Spinal cord (tissue), 10 donors: Measurements from ENCODE around the gene NFKBIB. TPM values are rescaled to one million over a fixed set of nuclear protein-coding genes. Genes with fewer than 3 reads are reported as not detected.
A peak's percentile ranks its signal among the peaks of the same experiment; 100 is the strongest.
"Not testable (repeated sequence)": the region's sequence is repeated elsewhere in the genome, so short reads cannot be mapped to it uniquely, and the experiment has no call there.

Source experiments
- DNase-seq, 6 donors: peaks; one replicate each; pipeline versions ENCODE4 v3.0.0 to v3.0.0-alpha.2; 2013 to 2015; ENCODE audit warnings: low spot score in 6 of 6, low read depth in 4 of 6
- H3K27ac ChIP-seq: one replicate; pipeline ENCODE4 v1.5.1; 2013; ENCODE audit warnings: low read depth, low read length, control low read depth
- H3K27me3 ChIP-seq: one replicate; pipeline ENCODE4 v1.6.1; 2013; ENCODE audit warnings: low read length; ENCODE audit not compliant: control insufficient read depth, insufficient read depth
- H3K36me3 ChIP-seq: one replicate; pipeline ENCODE4 v1.6.1; 2013; ENCODE audit warnings: low read length; ENCODE audit not compliant: control insufficient read depth, insufficient read depth
- H3K4me1 ChIP-seq: one replicate; pipeline ENCODE4 v1.6.1; 2013; ENCODE audit warnings: low read length; ENCODE audit not compliant: control insufficient read depth, insufficient read depth
- H3K4me3 ChIP-seq: one replicate; pipeline ENCODE4 v1.5.1; 2013; ENCODE audit warnings: low read depth, low read length, control low read depth
- H3K9me3 ChIP-seq: one replicate; pipeline ENCODE4 v1.6.1; 2013; ENCODE audit warnings: low read length; ENCODE audit not compliant: control insufficient read depth, insufficient read depth
- WGBS: methylation state at CpG from one replicate; pipeline ENCODE4 v1.1.5; 2013; ENCODE audit warnings: missing lambda C conversion rate; ENCODE audit not compliant: insufficient coverage; 5-methylcytosine and 5-hydroxymethylcytosine counted together
- long read RNA-seq, 4 donors: transcript quantifications; one replicate each; lab custom pipeline, GENCODE V29; 2026
- polyA plus RNA-seq, 2 donors: library from polyadenylated mRNA; unstranded; fragments of 120-200 nt; gene quantifications; one replicate each; pipeline ENCODE4 v1.2.1, GENCODE V29; 2013; ENCODE audit not compliant: insufficient read length in 2 of 2
- total RNA-seq, 2 donors: library from RNA; depleted of rRNA in 1 of 2; stranded (reverse); fragments of 120-200 nt in 1 of 2; fragments of >200 nt in 1 of 2; gene quantifications; one replicate each; pipeline versions ENCODE4 v1.2.3 to v1.2.4, GENCODE V29; 2013 to 2014
- donor health status: healthy.

The NFKBIB gene
- total RNA-seq (10 to 100 TPM in 1 of 2 donors, 1 to 10 TPM in 1; 5.6 to 11.2 TPM), polyA plus RNA-seq (10 to 100 TPM; 14.3 to 14.8 TPM)
- long read RNA-seq, donor 1, partial matches to known transcripts: 171 of 448 reads
- long read RNA-seq, donor 1, other reads (novel, unspliced or antisense): 269 of 448 reads
- long read RNA-seq, donor 2, partial matches to known transcripts: 54 of 135 reads
- long read RNA-seq, donor 2, other reads (novel, unspliced or antisense): 79 of 135 reads
- long read RNA-seq, donor 3, transcript NFKBIB-204 (5 exons, 1,929 nt): major isoform, 6 of 7 reads
- long read RNA-seq, donor 3, partial matches to known transcripts: 0 of 7 reads
- long read RNA-seq, donor 3, other reads (novel, unspliced or antisense): 0 of 7 reads
- long read RNA-seq, donor 4, transcript NFKBIB-204 (5 exons, 1,929 nt): major isoform, 5 of 9 reads
- long read RNA-seq, donor 4, partial matches to known transcripts: 0 of 9 reads
- long read RNA-seq, donor 4, other reads (novel, unspliced or antisense): 0 of 9 reads

- peaks cover 13% of the 10 kb centered on the region for H3K36me3 ChIP-seq
- H3K27me3 ChIP-seq: no peaks in the 10 kb centered on the region
- peak within 1 kb of the TSS; percentile 91 for H3K4me3 ChIP-seq
- H3K9me3 ChIP-seq: no peaks in the 10 kb centered on the region
- WGBS: under 1% methylated on average over 64 of the region's 64 CpGs
- H3K27ac ChIP-seq: peak within 1 kb of the TSS; percentile 93
- H3K4me1 ChIP-seq: peaks cover 39% of the 10 kb centered on the region
- peak; percentile 99 to 100 (median 100) for DNase-seq
Observed at GRCh38 chr19:38899447-38900201, at the start of gene NFKBIB, which contains the start of gene SIRT2. Gene NFKBIB, plus strand, starts transcription at chr19:38899969. Its CDS starts 64 bp downstream, at chr19:38900033. Gene SIRT2, minus strand, starts transcription at chr19:38899618. Its CDS starts 97 bp downstream, at chr19:38899521.

- DNase-seq: peak in 4 of 6 donors; percentile 100
- 0% methylated on average over 26 of the region's 26 CpGs for WGBS
- Histone ChIP-seq H3K9me3 (no peaks in the 10 kb centered on the region), H3K27me3 (no peaks in the 10 kb centered on the region), H3K4me3 (peak overlapping the region; percentile 68), H3K36me3 (peaks cover 30% of the 10 kb centered on the region), H3K27ac (peak overlapping the region; percentile 100), H3K4me1 (peaks cover 44% of the 10 kb centered on the region)
Observed at GRCh38 chr19:38850436-38850975, 49.3 kb upstream of the NFKBIB start.

GRCh38 chr19:38850976-38851621 is 48.7 kb upstream of the NFKBIB start:
- under 1% methylated on average over 40 of the region's 40 CpGs for WGBS

GRCh38 chr19:38851622-38852230 is 48.0 kb upstream of the NFKBIB start:
- H3K4me1 ChIP-seq: peaks cover 44% of the 10 kb centered on the region
- peaks cover 18% of the 10 kb centered on the region for H3K36me3 ChIP-seq
- no peaks in the 10 kb centered on the region for H3K27me3 ChIP-seq
- H3K9me3 ChIP-seq: no peaks in the 10 kb centered on the region
- peak overlapping the region; percentile 91 for H3K4me3 ChIP-seq
- 0% methylated on average over 47 of the region's 67 CpGs for WGBS
- peak overlapping the region; percentile 100 for H3K27ac ChIP-seq
- DNase-seq: peak; percentile 71 to 97 (median 88)

More at GRCh38 chr19:38850976-38851621, 48.7 kb upstream of the NFKBIB start:
- Histone ChIP-seq H3K27me3 (no peaks in the 10 kb centered on the region), H3K27ac (peak overlapping the region; percentile 100), H3K36me3 (peaks cover 25% of the 10 kb centered on the region), H3K9me3 (no peaks in the 10 kb centered on the region), H3K4me1 (peaks cover 44% of the 10 kb centered on the region), H3K4me3 (peak overlapping the region; percentile 68)
- peak in 2 of 6 donors; percentile 21 to 64 for DNase-seq

GRCh38 chr19:38852231-38853044 is 47.3 kb upstream of the NFKBIB start:
- peaks cover 40% of the 10 kb centered on the region for H3K4me1 ChIP-seq
- H3K27ac ChIP-seq: peak overlapping the region; percentile 96
- H3K4me3 ChIP-seq: peak overlapping the region; percentile 91
- peak in 3 of 6 donors; percentile 9 to 76 (median 75) for DNase-seq
- under 1% methylated on average over 27 of the region's 52 CpGs for WGBS
- H3K27me3 ChIP-seq: no peaks in the 10 kb centered on the region
- H3K36me3 ChIP-seq: peaks cover 11% of the 10 kb centered on the region
- no peaks in the 10 kb centered on the region for H3K9me3 ChIP-seq

GRCh38 chr19:38853214-38853613 is 46.6 kb upstream of the NFKBIB start:
- peaks cover 3% of the 10 kb centered on the region for H3K36me3 ChIP-seq
- H3K4me3 ChIP-seq: no peak overlapping the region
- no peaks in the 10 kb centered on the region for H3K9me3 ChIP-seq
- 92% methylated on average over 11 of the region's 17 CpGs for WGBS
- peak overlapping the region; percentile 96 for H3K27ac ChIP-seq
- no peaks in the 10 kb centered on the region for H3K27me3 ChIP-seq
- DNase-seq: no peak
- peaks cover 32% of the 10 kb centered on the region for H3K4me1 ChIP-seq

GRCh38 chr19:38854961-38855360 is 44.8 kb upstream of the NFKBIB start:
- H3K27ac ChIP-seq, DNase-seq, H3K4me3 ChIP-seq, H3K27me3 ChIP-seq, H3K36me3 ChIP-seq, H3K9me3 ChIP-seq: not testable (repeated sequence)
- peaks cover 23% of the 10 kb centered on the region for H3K4me1 ChIP-seq
- WGBS: no CpG with 5 or more reads among the region's 3 CpGs

GRCh38 chr19:38855751-38856150 is 44.0 kb upstream of the NFKBIB start:
- not testable (repeated sequence) for H3K4me3 ChIP-seq, H3K36me3 ChIP-seq, DNase-seq, H3K27ac ChIP-seq, H3K27me3 ChIP-seq, H3K9me3 ChIP-seq
- H3K4me1 ChIP-seq: peaks cover 20% of the 10 kb centered on the region
- 88% methylated on average over 3 of the region's 37 CpGs for WGBS
